SK-N-SH treated with all-trans-retinoic acid at 6 μM for 48 hours (cell line): ENCODE results near the gene ZNF322.

ENCODE experiments used
- ATAC-seq: fragments of 200-7000 bp; cut with Tn5 transposase; 3 replicates; pipeline ENCODE4 v1.9.1; 2020; ENCODE audit warnings: mild to moderate bottlenecking, moderate library complexity
- ARNTL ChIP-seq: fragments of 450-650 bp; formaldehyde crosslinking; IDR thresholded peaks from 2 replicates; pipeline ENCODE4 v1.5.0; 2020; ENCODE audit warnings: low read depth, mild to moderate bottlenecking, moderate library complexity, borderline replicate concordance
- BACH2 ChIP-seq: fragments of 250-450 bp; sonication (Bioruptor Pico); IDR thresholded peaks from 2 replicates; pipeline ENCODE4 v1.9.0; 2021; ENCODE audit warnings: mild to moderate bottlenecking, borderline replicate concordance
- CREB5 ChIP-seq: fragments of 250-450 bp; sonication (Bioruptor Pico); IDR thresholded peaks from 2 replicates; pipeline ENCODE4 v1.5.1; 2020; ENCODE audit warnings: low read depth, mild to moderate bottlenecking, moderate library complexity
- CSDC2 ChIP-seq: fragments of 250-450 bp; sonication (Bioruptor Pico); IDR thresholded peaks from 2 replicates; pipeline ENCODE4 v1.5.0; 2020; ENCODE audit warnings: mild to moderate bottlenecking, moderate library complexity
- CSRNP3 ChIP-seq: fragments of 250-450 bp; sonication (Bioruptor Pico); IDR thresholded peaks from 2 replicates; pipeline ENCODE4 v1.5.1; 2021; ENCODE audit warnings: mild to moderate bottlenecking, moderate library complexity
- ESRRG ChIP-seq: fragments of 250-450 bp; sonication (Bioruptor Pico); IDR thresholded peaks from 2 replicates; pipeline ENCODE4 v1.6.1; 2021; ENCODE audit warnings: mild to moderate bottlenecking
- GLIS3 ChIP-seq: fragments of 250-450 bp; sonication (Bioruptor Pico); IDR thresholded peaks from 2 replicates; pipeline ENCODE4 v1.5.0; 2020; ENCODE audit warnings: mild to moderate bottlenecking, moderate library complexity
- ISL1 ChIP-seq: fragments of 250-450 bp; sonication (Bioruptor Pico); IDR thresholded peaks from 2 replicates; pipeline ENCODE4 v2.1.2; 2022; ENCODE audit warnings: mild to moderate bottlenecking, moderate library complexity
- OSR1 ChIP-seq: fragments of 250-450 bp; sonication (Bioruptor Pico); IDR thresholded peaks from 2 replicates; pipeline ENCODE4 v1.8.0; 2022; ENCODE audit warnings: moderate library complexity, mild to moderate bottlenecking, inconsistent platforms
- PPARA ChIP-seq: fragments of 250-450 bp; sonication (Bioruptor Pico); IDR thresholded peaks from 2 replicates; pipeline ENCODE4 v1.5.0; 2020; ENCODE audit warnings: mild to moderate bottlenecking, borderline replicate concordance
- SNAI2 ChIP-seq: fragments of 250-450 bp; sonication (Bioruptor Pico); IDR thresholded peaks from 2 replicates; pipeline ENCODE4 v1.5.0; 2020; ENCODE audit warnings: mild to moderate bottlenecking, moderate library complexity
- TCF4 ChIP-seq: fragments of 250-450 bp; sonication (Bioruptor Pico); IDR thresholded peaks from 2 replicates; pipeline ENCODE4 v1.8.0; 2021; ENCODE audit warnings: mild to moderate bottlenecking, moderate library complexity, borderline replicate concordance
- TOX ChIP-seq: fragments of 250-450 bp; sonication (Bioruptor Pico); IDR thresholded peaks from 2 replicates; pipeline ENCODE4 v1.8.0; 2021; ENCODE audit warnings: mild to moderate bottlenecking, moderate library complexity, borderline replicate concordance
- ZC3H10 ChIP-seq: fragments of 250-450 bp; sonication (Bioruptor Pico); IDR thresholded peaks from 2 replicates; pipeline ENCODE4 v1.5.1; 2021; ENCODE audit warnings: mild to moderate bottlenecking, moderate library complexity
- ZFP3 ChIP-seq: fragments of 250-450 bp; sonication (Bioruptor Pico); IDR thresholded peaks from 2 replicates; pipeline ENCODE4 v1.5.0; 2020; ENCODE audit warnings: mild to moderate bottlenecking, moderate library complexity
- ZFP30 ChIP-seq: fragments of 450-650 bp; formaldehyde crosslinking; IDR thresholded peaks from 2 replicates; pipeline ENCODE4 v1.5.0; 2022; ENCODE audit warnings: mild to moderate bottlenecking, moderate library complexity
- ZNF565 ChIP-seq: fragments of 450-650 bp; formaldehyde crosslinking; conservative IDR thresholded peaks from 2 replicates; pipeline ENCODE4 v1.5.0; 2020; ENCODE audit warnings: low read depth, mild to moderate bottlenecking, moderate library complexity
- ZNF70 ChIP-seq: fragments of 450-650 bp; formaldehyde crosslinking; IDR thresholded peaks from 2 replicates; pipeline ENCODE4 v1.5.0; 2020; ENCODE audit warnings: mild to moderate bottlenecking, moderate library complexity
- ZNF8 ChIP-seq: fragments of 450-650 bp; formaldehyde crosslinking; IDR thresholded peaks from 2 replicates; pipeline ENCODE4 v1.5.0; 2020; ENCODE audit warnings: mild to moderate bottlenecking, moderate library complexity
- TF ChIP-seq, protein P1 (sequence below): fragments of 250-450 bp; sonication (Bioruptor Pico); IDR thresholded peaks from 2 replicates; pipeline ENCODE4 v1.5.0; 2020; ENCODE audit warnings: mild to moderate bottlenecking, moderate library complexity
- TF ChIP-seq, protein P2 (sequence below): fragments of 250-450 bp; sonication (Bioruptor Pico); IDR thresholded peaks from 2 replicates; pipeline ENCODE4 v1.8.0; 2021; ENCODE audit warnings: low read depth, mild to moderate bottlenecking, moderate library complexity, borderline replicate concordance
- TF ChIP-seq, protein P3 (sequence below): fragments of 250-450 bp; sonication (Bioruptor Pico); IDR thresholded peaks from 2 replicates; pipeline ENCODE4 v1.8.0; 2020; ENCODE audit warnings: mild to moderate bottlenecking, moderate library complexity, borderline replicate concordance

ZNF322 gene

DNA sequence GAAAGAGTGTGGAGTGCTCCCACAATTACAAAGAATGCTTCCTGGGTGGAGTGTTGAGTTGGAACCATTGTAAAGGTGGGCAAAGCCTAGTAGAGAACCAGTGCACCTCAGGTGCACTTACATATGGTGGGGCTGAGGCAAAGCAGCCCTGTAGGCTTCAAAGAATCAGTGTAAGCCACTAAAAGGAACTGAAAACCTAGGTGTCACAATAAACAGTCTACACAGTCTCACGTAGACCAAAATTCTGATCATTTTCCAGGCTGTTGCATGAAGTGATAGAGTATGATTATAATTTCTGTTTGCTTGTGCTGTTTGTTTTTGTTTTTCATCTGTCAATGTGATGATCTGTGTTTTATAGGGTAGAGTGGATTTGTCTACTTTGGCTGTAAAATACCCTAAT lies 60.0 kb downstream of the ZNF322 start:
- ATAC-seq, result no peak
- TF ChIP-seq, protein P1, sequence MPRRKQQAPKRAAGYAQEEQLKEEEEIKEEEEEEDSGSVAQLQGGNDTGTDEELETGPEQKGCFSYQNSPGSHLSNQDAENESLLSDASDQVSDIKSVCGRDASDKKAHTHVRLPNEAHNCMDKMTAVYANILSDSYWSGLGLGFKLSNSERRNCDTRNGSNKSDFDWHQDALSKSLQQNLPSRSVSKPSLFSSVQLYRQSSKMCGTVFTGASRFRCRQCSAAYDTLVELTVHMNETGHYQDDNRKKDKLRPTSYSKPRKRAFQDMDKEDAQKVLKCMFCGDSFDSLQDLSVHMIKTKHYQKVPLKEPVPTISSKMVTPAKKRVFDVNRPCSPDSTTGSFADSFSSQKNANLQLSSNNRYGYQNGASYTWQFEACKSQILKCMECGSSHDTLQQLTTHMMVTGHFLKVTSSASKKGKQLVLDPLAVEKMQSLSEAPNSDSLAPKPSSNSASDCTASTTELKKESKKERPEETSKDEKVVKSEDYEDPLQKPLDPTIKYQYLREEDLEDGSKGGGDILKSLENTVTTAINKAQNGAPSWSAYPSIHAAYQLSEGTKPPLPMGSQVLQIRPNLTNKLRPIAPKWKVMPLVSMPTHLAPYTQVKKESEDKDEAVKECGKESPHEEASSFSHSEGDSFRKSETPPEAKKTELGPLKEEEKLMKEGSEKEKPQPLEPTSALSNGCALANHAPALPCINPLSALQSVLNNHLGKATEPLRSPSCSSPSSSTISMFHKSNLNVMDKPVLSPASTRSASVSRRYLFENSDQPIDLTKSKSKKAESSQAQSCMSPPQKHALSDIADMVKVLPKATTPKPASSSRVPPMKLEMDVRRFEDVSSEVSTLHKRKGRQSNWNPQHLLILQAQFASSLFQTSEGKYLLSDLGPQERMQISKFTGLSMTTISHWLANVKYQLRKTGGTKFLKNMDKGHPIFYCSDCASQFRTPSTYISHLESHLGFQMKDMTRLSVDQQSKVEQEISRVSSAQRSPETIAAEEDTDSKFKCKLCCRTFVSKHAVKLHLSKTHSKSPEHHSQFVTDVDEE (CRISPR knock-in tag), result no peak
- TF ChIP-seq ZFP3 (CRISPR knock-in tag) (no peak), BACH2 (no peak), CSRNP3 (CRISPR knock-in tag) (no peak), ZNF565 (CRISPR knock-in tag) (no peak), PPARA (CRISPR knock-in tag) (no peak), ZNF70 (CRISPR knock-in tag) (no peak), CSDC2 (CRISPR knock-in tag) (no peak), ISL1 (CRISPR knock-in tag) (no peak), SNAI2 (CRISPR knock-in tag) (no peak), ZFP30 (CRISPR knock-in tag) (no peak), TOX (CRISPR knock-in tag) (no peak), GLIS3 (CRISPR knock-in tag) (no peak)
- TF ChIP-seq, protein P2, sequence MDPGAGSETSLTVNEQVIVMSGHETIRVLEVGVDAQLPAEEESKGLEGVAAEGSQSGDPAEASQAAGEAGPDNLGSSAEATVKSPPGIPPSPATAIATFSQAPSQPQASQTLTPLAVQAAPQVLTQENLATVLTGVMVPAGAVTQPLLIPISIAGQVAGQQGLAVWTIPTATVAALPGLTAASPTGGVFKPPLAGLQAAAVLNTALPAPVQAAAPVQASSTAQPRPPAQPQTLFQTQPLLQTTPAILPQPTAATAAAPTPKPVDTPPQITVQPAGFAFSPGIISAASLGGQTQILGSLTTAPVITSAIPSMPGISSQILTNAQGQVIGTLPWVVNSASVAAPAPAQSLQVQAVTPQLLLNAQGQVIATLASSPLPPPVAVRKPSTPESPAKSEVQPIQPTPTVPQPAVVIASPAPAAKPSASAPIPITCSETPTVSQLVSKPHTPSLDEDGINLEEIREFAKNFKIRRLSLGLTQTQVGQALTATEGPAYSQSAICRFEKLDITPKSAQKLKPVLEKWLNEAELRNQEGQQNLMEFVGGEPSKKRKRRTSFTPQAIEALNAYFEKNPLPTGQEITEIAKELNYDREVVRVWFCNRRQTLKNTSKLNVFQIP (CRISPR knock-in tag), result no peak

DNA sequence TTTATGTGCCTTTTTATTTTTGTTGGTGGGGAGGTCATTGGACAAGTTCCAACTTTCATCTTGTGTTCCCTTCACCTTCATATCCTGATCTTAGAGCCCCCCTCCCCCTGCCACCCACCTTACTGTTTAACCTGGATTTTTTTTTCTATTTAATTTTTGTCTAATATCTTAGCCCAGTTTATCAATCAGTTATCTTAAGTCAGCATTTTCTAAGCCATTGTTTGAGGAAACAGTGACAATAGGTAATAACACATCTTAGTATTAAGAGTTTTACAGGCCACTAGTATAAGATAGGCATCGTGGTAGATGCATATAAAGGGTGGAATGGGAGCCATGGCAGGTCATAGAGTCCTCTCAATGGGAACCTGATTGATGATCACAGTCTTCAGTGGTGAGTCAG lies 60.4 kb downstream of the ZNF322 start:
- ATAC-seq, result no peak
- TF ChIP-seq ZFP3 (CRISPR knock-in tag) (no peak), ZNF8 (CRISPR knock-in tag) (no peak), ZNF70 (CRISPR knock-in tag) (no peak), TCF4 (CRISPR knock-in tag) (no peak), CREB5 (no peak), OSR1 (CRISPR knock-in tag) (no peak), SNAI2 (CRISPR knock-in tag) (no peak), PPARA (CRISPR knock-in tag) (no peak), ISL1 (CRISPR knock-in tag) (no peak), TOX (CRISPR knock-in tag) (no peak)
- TF ChIP-seq, protein P3, sequence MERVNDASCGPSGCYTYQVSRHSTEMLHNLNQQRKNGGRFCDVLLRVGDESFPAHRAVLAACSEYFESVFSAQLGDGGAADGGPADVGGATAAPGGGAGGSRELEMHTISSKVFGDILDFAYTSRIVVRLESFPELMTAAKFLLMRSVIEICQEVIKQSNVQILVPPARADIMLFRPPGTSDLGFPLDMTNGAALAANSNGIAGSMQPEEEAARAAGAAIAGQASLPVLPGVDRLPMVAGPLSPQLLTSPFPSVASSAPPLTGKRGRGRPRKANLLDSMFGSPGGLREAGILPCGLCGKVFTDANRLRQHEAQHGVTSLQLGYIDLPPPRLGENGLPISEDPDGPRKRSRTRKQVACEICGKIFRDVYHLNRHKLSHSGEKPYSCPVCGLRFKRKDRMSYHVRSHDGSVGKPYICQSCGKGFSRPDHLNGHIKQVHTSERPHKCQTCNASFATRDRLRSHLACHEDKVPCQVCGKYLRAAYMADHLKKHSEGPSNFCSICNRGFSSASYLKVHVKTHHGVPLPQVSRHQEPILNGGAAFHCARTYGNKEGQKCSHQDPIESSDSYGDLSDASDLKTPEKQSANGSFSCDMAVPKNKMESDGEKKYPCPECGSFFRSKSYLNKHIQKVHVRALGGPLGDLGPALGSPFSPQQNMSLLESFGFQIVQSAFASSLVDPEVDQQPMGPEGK (CRISPR knock-in tag), result no peak

DNA sequence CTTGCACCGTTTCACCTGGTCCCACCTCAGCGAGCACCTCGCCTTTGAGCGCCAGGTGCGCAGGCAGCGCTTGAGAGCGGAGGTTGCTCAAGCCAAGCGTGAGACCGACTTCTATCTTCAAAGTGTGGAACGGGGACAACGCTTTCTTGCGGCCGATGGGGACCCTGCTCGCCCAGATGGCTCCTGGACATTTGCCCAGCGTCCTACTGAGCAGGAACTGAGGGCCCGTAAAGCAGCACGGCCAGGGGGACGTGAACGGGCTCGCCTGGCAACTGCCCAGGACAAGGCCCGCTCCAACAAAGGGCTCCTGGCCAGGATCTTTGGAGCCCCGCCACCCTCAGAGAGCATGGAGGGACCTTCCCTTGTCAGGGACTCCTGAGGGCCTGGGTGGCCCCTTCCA lies 61.3 kb downstream of the ZNF322 start:
- no peak for ATAC-seq
- no peak for TF ChIP-seq TOX (CRISPR knock-in tag)
- TF ChIP-seq ZNF565 (CRISPR knock-in tag), result no peak
- TF ChIP-seq ZNF8 (CRISPR knock-in tag), result no peak
- TF ChIP-seq CSDC2 (CRISPR knock-in tag), result no peak
- no peak for TF ChIP-seq ARNTL (CRISPR knock-in tag)
- TF ChIP-seq OSR1 (CRISPR knock-in tag), result no peak
- TF ChIP-seq ZC3H10 (CRISPR knock-in tag), result no peak
- TF ChIP-seq ESRRG (CRISPR knock-in tag), result no peak
- TF ChIP-seq TCF4 (CRISPR knock-in tag), result no peak
- no peak for TF ChIP-seq ZNF70 (CRISPR knock-in tag)
- TF ChIP-seq, protein P2 (CRISPR knock-in tag), result no peak
- TF ChIP-seq ZFP3 (CRISPR knock-in tag), result no peak
